Panc1 (cell line): Measurements from ENCODE around the gene DGCR6L.
"Not testable (repeated sequence)": the region's sequence is repeated elsewhere in the genome, so short reads cannot be mapped to it uniquely, and the experiment has no call there.

Experiments used
- CTCF ChIP-seq: fragments of 450-650 bp; IDR thresholded peaks from 2 replicates; pipeline ENCODE4 v1.5.1; 2017; ENCODE audit warnings: mild to moderate bottlenecking
- POLR2AphosphoS5 ChIP-seq: IDR thresholded peaks from 2 replicates; pipeline ENCODE4 v1.6.1; 2012; ENCODE audit warnings: mild to moderate bottlenecking, low read depth, low read length, moderate library complexity
- REST ChIP-seq, 2 experiments: IDR thresholded peaks; 2 replicates each; pipeline ENCODE4 v1.6.1; 2011 to 2012; ENCODE audit warnings: low read depth in 2 of 2, control low read depth in 1 of 2, low read length in 1 of 2, mild to moderate bottlenecking in 1 of 2, moderate library complexity in 1 of 2; ENCODE audit not compliant: insufficient read depth in 1 of 2

GRCh38 chr22:20361752-20362229 is 41.9 kb upstream of the DGCR6L start:
- not testable (repeated sequence) for TF ChIP-seq CTCF; POLR2AphosphoS5; REST (IDR thresholded peaks at IDR 0.05; ENCODE audit: insufficient read depth in 1 of 2, low read depth in 2 of 2, low read length in 1 of 2)
